HTR-8/SVneo (cell line): ENCODE results near the gene MVB12B.

Experiments used
- DNase-seq: peaks from one replicate; pipeline ENCODE4 v3.0.0; 2011; ENCODE audit warnings: low spot score, mixed read lengths; ENCODE audit not compliant: insufficient read length
- FAIRE-seq: peaks from 2 replicates; lab custom pipeline; 2011; peaks lifted over from hg19 to GRCh38; lab: Jason Lieb, UNC

MVB12B gene

GRCh38 chr9:126507318-126508109, 180.9 kb downstream of the MVB12B start:
- no peak for DNase-seq
- FAIRE-seq, result no peak

GRCh38 chr9:126508171-126508591, 181.6 kb downstream of the MVB12B start:
- no peak for FAIRE-seq
- DNase-seq, result no peak

GRCh38 chr9:126508928-126509327, 182.3 kb downstream of the MVB12B start:
- FAIRE-seq, result no peak

GRCh38 chr9:126509718-126510117, 183.1 kb downstream of the MVB12B start:
- FAIRE-seq, result no peak
- no peak for DNase-seq

More at GRCh38 chr9:126508928-126509327, 182.3 kb downstream of the MVB12B start:
- DNase-seq, result no peak

DNA sequence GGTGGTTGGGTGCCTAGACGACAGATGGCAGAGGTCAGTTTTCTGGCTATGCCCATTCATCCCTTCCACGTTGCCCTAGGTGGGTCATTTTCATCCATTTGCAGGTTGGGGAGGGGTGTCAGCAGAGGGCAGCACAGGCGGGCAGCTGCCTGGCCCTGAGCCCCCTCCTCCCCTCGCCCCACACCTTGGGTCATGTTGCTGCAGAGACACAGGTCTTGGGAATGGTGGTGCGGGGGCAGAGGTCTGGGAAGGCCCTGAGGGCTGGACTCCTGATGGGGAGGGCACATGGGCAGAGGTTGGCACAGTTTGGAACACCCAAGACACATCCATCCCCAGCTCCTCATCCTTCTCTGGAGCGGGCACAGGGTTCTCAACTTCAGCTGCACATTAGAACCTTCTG, 183.9 kb downstream of the MVB12B start:
- DNase-seq (no peak), FAIRE-seq (no peak)

GRCh38 chr9:126511411-126511810, 184.8 kb downstream of the MVB12B start:
- FAIRE-seq, result no peak

GRCh38 chr9:126513159-126514036, 186.8 kb downstream of the MVB12B start:
- FAIRE-seq, result no peak
- DNase-seq, result no peak

More at GRCh38 chr9:126511411-126511810, 184.8 kb downstream of the MVB12B start:
- no peak for DNase-seq

- no peak for FAIRE-seq
These were observed 187.6 kb downstream of the MVB12B start for GRCh38 chr9:126514037-126514821.

GRCh38 chr9:126515001-126515872, 188.6 kb downstream of the MVB12B start:
- no peak for FAIRE-seq
- no peak for DNase-seq

More at GRCh38 chr9:126514037-126514821, 187.6 kb downstream of the MVB12B start:
- peak; percentile 55 for DNase-seq

GRCh38 chr9:126515873-126516505, 189.4 kb downstream of the MVB12B start:
- no peak for FAIRE-seq
- DNase-seq, result no peak

DNA sequence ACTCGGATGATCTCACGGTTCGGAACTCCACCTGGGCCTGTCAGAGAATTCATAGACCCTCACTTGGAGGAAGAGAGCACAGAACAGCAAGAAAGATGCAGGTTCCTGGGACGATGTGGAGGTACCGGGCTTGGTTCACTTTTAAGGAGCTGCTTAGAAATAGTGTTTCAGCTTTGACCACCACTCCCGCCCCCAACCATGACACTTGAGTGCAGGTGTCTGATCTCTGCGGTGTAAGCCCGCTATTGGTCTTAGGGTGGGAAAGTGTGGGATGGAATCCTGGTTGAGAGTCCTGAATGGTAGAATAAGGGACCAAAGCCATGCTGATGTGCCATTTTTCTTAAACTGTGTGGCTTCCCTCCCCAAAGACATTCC, 189.9 kb downstream of the MVB12B start:
- DNase-seq, result no peak
- no peak for FAIRE-seq

DNA sequence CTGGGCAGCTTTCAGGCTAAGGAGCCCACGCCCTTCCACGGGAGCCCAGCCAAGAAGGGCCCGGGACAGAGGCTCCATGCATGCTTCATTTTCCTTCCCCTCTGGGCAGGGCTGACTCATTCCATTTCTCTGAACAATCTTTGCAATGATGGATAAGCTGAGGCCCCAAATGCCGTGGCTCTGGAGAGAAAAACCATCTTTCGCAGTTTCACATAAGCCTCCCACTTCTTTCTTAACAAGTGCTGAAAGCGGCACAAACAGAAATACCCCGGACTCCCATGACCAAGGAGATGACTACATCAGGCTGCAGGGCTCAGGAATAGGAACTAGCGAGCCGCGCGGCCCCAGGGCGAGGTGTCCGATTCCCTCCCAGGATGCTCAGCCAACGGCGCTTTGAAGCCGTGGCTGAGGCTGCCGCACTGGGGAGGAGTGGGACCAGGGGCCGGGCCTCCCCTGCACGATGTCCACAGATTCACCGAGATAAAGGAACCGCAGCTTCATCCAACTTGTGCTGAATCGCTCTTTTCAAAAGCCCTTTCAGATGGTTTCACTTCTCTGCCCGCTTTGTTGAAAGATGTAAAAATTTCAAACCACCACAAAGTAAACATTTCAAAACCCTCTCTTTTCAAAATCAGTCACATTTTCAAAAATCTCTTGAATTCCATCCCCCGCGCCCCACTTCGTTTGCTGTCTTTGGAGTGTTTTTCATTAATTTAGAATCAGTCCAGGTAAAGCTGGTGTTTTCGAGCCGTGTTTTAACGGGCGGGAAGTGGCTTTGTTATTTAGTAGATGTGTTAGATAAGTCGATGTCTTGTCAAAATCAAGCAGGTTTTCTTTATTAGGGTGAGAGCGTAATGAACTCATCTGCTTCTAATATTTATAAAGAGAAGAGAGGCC, 190.6 kb downstream of the MVB12B start:
- DNase-seq, result peak; percentile 77
- no peak for FAIRE-seq

GRCh38 chr9:126517833-126518356, 191.3 kb downstream of the MVB12B start:
- DNase-seq (no peak), FAIRE-seq (no peak)

DNA sequence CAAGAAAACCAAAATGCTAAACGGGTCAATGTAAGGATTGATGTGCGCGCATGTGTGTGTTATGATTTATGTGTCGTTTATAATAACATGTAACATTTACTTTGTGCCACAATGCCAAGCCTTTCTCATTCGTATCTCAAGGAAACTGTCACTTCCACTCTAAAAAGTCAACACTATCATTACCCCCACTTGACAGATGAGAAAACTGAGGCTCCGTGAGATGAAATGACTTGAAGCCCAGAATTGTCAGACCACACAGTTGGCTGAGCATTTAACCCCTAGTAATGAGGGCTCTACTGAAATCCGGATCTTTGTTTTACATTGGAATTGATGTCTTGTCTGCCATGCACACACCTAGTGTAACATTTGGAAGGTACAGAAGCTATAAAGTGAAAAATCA, 192.1 kb downstream of the MVB12B start:
- DNase-seq (no peak), FAIRE-seq (no peak)

GRCh38 chr9:126519660-126520420, 193.2 kb downstream of the MVB12B start:
- FAIRE-seq, result no peak
- DNase-seq, result no peak

- FAIRE-seq, result no peak
- DNase-seq, result no peak
These were observed 193.8 kb downstream of the MVB12B start for GRCh38 chr9:126520453-126520852.

GRCh38 chr9:126521089-126521488, 194.5 kb downstream of the MVB12B start:
- no peak for DNase-seq
- FAIRE-seq, result no peak
